ENCODE results near the gene SLC52A1. TPM values are rescaled to one million over a fixed set of nuclear protein-coding genes. Genes with fewer than 3 reads are reported as not detected.
"Not testable (repeated sequence)": the region's sequence is repeated elsewhere in the genome, so short reads cannot be mapped to it uniquely, and the experiment has no call there.

Gene SLC52A1
- not detected in 2 replicates for total RNA-seq (2014; rRNA removed; shearing (Covaris generic))

DNA sequence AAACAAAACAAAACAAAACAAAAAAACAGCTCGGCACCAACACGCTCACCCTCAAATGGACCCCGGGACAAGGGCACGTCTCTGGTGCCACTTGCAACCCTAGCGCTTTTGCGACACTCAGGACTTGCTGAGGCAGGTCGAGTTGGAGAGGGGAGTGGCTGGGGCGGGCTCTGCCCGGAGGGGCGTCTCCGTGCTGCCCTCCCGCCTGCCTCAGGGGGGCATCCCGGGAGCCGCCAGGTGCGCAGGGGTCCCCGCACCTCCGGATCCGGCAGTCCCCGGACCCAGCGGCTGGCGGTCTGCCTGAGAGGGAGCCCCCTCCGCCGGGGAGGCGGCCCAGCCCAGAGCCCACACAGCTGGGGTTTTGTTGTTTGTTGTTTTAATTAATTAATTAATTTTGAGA, at the start of gene SLC52A1:
Gene SLC52A1 (minus strand): TSS at position 112 of the 400 bp plus-strand sequence. CDS start 820 bp downstream, outside the sequence.
- DNase-seq (ENCODE audit: low read depth) = no peak

DNA sequence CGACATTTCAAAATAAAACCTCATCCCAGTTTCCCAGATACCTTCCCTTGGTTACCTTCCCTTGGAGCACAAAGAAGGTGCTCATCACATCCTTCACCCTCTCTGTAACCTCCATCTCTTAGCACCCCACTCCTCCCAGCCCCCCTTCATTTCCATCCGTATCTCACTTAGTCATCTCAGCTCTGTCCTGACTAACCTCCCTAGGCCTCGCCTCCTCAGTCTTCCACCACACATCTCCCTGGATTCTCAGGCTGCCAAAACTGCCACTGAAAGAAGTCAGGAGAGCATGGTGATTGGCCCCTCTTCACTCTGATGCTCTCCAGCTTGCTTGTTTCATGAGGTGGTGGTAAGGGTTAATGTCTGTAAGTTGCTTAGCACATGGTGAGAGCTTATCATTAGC, 45.4 kb upstream of the SLC52A1 start:
- no peak for DNase-seq (ENCODE audit: low read depth)

DNA sequence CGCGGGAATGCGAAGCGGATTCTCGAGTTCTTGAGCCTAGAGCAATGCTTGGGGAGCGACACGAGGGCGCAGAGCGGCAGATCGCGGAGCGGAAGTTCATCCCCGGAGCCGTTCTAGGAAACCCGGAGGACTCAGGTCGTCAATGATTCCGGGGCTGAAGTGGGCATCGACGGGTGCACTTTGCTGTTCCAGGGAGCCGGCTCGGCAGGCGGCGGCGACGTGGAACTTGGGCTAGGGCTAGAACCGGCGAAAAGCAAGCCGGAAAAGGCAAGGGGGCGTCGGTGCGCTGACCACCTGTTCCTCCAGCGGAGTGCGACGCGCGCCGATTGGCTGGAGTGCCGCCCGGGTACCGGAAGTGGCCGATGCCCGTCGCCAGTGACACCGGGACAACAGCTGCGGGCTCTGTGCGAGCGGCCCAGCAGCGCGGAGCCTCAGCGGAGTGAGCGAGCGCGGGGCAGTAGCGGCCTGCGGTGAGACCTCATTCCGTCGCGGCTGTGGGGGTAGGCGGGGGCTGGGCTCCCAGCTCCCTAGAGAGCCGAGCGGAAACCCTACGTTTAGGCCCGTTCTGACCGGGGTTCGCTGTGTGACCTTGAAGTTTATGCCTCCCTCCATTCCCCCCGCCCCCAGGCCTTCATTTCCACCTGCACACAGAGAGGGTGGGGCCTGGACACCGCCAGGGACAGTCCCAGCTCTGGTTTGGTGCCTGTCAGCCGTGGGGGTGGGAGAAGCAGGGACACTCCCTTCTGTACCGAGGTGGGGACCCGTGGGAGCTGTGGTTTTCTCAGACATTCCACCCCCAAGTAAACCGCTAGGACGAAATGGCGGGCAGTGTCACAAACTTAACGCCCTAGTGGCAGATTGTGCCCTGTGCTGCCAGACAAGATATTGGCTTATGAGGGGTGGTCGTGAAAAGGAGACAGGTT, 43.1 kb upstream of the SLC52A1 start, which contains the start of gene ZFP3:
Gene ZFP3 (plus strand): TSS at position 362 of the 923 bp plus-strand sequence. CDS start 13,038 bp downstream, outside the sequence.
- no peak for DNase-seq (ENCODE audit: low read depth)

DNA sequence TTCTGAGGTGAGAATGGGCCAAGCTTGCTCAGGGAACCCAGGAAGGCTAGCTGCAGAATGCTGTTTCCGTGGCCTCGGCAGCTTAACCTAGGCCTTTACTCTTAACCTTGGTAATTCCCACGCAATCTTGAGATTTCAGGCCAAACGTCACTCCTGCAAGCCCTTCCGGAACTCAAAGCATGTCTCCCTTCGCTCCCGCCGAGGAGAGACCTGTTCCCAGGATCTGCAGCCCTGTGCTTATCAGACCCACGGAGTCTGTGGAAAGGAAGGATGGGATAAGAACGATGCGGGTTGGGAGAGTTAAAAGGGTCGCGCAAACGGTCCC, 42.5 kb upstream of the SLC52A1 start:
- DNase-seq (ENCODE audit: low read depth) = no peak

DNA sequence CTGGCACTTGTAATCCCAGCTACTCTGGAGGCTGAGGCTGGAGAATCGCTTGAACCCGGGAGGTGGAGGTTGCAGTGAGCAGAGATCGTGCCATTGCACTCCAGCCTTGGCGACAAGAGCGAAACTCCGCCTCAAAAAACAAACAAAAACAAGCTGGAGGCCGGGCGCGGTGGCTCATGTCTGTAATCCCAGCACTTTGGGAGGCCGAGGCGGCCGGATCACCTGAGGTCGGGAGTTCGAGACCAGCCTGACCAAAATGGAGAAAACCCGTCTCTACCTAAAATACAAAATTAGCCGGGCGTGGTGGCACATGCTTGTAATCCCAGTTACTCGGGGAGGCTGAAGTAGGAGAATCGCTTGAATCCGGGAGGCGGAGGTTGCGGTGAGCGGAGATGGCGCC, 42.0 kb upstream of the SLC52A1 start:
- not testable (repeated sequence) for DNase-seq (ENCODE audit: low read depth)

DNA sequence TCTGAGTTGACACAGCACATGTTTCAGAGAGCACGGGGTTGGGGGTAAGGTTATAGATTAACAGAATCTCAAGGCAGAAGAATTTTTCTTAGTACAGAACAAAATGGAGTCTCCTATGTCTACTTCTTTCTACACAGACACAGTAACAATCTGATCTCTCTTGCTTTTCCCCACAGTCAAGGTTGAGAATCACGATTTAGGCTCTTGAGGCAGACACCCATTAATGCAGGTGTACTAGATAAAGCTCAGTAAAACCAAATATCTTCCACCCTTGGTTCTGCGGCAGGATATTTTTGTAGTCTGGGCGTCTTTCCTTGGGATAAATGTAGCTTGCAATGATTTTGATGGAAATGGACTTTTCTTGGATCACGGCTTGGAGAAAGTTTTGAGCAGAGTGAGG, 40.2 kb upstream of the SLC52A1 start:
- DNase-seq (ENCODE audit: low read depth) = not testable (repeated sequence)

DNA sequence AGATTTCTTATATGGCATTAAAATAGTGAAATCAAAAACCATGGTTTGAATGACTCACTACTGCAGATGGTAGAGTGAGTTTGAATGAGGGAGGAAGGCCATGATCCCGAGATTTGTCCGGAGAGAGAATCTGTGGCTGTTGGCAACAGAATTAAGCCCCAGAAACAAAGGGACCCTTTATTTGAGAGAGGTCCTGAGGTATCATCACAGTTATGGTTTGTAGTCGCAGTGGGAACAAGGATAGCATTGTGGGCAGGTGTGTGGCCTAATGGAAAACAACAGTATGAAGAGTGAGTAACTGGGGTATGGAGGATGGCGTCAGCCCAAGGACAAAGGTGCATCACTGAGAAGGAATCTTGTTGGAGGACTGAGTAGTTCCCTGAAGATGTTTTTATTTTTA, 34.5 kb upstream of the SLC52A1 start:
- no peak for DNase-seq (ENCODE audit: low read depth)

DNA sequence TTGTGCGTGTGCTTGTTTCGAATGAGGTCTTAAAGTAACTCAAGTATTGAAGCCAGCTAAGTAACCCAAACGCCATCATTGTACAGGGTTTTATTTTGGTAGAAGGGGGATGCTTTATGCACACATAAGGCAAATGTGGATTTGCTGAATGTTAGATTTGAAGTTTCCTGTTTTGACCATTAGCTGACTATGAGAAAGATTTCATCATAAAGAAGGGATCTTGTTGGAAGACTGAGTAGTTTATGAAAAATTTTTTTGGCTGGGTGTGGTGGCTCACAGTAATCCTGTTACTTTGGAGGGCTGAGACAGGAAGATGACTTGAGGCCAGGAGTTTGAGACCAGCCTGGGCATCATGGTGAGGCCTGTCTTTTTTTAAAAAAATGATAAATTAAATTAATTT, 33.0 kb upstream of the SLC52A1 start:
- DNase-seq (ENCODE audit: low read depth) = no peak

DNA sequence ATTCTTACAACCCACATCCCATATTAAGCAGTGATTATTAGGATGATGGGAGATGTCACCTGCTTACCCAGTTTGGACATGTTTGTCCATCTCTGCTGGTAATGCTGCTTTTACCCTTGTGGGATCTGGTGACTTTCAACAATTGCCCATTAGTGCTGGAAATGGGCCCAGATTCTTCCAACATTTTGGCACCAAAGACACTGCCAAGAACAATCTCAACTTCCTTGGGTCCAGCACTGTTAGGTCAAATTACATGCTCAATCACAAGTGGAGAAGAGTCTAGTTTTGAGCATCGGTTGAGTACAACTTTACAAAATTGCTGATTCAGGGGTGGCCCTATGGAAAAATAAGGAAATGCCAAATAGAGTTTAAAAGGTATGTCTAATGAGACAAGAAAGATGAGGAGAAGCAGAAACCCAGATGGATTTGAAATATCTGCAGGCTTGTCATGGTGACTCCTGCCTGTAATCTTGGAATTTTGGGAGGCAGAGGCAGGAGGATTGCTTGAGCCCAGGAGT, 30.1 kb upstream of the SLC52A1 start:
- DNase-seq (ENCODE audit: low read depth) = no peak

DNA sequence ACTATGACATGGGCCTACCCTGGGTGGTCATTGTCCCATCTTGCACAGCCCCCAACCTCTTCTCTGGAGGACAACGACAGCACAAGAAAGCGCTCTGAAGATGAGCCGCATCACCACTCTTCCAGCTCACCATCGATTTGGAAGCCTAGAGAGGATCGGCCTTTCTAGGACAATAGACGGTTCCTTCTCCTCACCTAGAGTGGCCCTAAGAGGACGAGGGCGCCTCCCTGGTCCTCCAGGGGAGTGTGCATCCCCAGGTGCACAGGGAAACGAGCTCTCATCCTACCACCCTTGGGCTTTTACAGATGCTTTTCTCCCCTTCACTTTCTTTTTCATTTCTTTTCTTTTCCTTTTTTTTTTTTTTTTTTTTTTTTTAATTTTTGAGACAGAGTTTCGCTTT, 20.3 kb upstream of the SLC52A1 start:
- no peak for DNase-seq (ENCODE audit: low read depth)

DNA sequence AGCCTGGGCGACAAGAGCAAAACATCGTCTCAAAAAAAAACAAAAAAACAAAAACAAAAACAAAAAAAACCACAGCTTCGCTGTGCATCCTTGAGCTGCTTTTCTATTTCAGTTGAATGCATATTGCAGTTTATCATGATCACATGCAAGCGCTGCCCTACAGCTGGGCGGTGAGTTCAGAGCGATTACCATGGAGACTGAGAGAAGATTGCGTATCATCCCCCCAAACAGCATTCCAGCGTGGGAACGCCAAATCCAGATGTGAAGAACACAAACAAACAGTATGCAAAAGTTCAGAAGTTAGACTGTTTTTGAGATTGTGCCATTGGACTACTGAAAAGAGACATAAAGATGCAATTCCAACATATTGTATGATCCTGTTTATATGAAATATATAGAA, 15.1 kb upstream of the SLC52A1 start:
- no peak for DNase-seq (ENCODE audit: low read depth)

DNA sequence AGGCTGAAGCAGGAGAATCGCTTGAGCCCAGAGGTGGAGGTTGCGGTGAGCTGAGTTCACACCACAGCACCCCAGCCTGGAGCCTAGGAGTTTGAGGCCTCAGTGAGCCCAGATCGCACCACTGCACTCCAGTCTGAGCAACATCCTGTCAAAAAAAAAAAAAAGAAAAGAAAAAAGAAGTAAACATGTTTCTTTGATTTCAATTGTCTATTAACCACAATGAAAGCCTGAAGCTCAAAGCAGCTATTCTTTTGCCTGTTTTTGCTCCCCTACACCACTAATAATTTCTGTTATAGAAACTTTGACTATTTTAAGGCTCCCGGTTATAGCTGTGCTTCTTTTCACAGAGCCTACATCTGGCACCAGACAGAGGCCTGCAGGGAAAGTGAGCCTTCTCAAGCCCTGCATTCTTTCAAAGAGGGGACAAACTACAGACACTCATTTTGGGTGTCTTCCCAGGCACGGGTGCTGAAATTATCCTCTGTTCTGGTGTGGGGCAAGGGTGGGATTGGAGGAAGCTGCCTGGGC, 14.2 kb upstream of the SLC52A1 start:
- DNase-seq (ENCODE audit: low read depth) = no peak

DNA sequence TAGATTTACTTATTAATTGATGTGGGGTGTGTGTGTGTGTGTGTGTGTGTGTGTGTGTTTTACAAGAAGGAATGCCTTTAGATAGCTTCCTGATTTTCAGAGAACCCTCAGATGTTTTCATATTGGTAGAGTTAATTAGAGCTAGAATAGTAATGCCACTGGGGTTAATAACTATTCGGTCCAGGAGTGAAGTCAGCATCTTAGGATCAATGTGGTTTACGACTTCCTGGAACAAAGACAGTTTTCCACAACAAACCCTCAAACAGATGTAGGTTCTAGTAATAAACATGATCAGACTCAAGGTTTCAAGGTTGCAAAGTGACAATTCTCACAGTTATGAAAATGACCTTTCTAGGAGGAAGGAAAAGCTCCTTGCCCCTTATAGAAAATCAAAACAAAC, 12.2 kb upstream of the SLC52A1 start:
- no peak for DNase-seq (ENCODE audit: low read depth)

DNA sequence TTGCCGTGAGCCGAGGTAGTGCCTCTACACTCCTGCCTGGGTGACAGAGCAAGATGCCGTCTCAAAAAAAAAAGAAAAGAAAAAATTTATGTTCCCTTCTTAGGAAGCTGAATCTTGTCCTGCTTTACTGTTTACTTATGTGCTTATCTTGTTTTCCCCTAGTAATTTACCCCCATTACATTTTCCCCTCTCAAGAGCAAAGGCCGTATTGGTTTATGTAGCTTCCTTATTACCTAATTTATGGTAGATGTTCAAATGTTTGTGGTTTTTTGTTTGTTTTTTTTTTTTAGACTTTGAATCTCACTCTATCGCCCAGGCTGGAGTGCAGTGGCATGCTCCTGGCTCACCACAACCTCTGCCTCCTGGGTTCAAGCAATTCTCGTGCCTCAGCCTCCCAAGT, 10.3 kb upstream of the SLC52A1 start:
- DNase-seq (ENCODE audit: low read depth) = no peak

DNA sequence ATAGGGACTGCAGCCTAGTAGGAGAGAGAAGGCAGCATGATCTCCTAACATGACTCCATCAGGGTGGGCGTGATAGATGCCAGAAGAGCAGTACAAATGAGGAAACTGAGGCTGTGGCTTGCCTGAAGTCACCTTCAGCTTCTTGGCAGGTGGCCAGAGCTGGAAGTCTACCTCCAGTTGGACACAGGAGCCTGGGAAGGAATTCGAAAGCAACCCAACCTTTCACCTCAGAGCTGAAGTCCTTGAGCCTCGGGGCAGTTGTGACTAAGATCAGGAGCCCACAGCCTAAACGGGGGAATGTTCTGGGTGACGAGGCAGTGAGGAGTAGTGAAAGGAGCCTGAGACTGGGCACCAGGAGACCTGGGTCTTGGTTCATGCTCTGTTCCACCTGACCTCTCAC, 9.4 kb upstream of the SLC52A1 start:
- DNase-seq (ENCODE audit: low read depth) = no peak

DNA sequence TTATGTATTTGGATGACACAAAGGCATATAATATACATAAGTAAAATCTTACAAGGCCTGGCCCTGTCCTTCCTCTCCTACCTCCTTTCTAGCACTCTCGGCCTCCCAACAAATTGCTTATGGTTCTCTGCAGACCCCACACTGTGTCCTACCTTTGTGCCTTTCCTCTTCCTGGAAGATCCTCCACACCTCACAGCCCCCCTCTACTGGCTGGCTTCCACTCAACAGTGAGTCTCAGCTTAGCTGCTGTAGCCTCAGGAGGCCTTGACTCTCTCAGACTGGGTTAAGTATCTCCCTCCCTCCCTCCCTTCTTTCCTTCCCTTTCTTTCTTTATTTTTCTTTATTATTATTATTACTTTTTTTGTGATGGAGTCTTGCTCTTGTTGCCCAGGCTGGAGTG, 8.3 kb upstream of the SLC52A1 start:
- DNase-seq (ENCODE audit: low read depth) = no peak

DNA sequence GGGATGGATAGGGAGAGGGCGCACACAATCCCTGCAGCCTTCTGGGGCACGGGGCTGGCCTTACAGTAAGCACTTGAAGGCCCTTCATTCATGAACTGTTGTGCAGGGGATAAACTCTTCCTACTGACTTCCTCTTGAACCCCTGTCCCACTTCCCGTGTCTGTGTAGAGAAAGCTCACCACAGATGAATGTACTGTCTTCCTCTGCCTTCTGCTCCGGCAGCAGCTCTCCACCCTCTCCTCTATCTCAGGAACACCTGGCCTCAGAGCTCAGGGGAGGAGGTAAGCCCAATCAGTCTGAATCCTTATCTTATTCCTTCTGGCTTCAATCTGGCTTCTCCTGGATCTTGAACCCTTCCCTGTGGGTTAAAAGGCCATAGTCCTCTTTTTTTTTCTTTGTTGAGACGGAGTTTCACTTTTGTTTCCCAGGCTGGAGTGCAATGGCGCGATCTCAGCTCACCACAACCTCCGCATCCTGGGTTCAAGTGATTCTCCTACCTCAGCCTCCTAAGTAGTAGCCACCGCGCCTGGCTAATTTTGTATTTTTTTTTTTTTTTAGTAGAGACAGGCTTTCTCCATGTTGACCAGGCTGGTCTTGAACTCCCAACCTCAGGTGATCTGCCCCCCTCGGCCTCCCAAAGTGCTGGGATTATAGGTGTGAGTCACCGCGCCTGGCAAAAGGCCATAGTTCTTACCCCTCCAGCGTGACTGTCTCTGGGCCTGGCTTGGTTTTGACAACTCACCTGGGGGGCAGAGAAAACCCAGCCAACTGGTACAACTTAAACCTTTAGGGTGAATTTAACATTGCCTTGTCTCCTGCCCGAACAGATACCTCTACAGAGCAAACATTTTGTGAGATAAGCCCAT, 7.2 kb upstream of the SLC52A1 start:
- peak; percentile 49 for DNase-seq (ENCODE audit: low read depth)

DNA sequence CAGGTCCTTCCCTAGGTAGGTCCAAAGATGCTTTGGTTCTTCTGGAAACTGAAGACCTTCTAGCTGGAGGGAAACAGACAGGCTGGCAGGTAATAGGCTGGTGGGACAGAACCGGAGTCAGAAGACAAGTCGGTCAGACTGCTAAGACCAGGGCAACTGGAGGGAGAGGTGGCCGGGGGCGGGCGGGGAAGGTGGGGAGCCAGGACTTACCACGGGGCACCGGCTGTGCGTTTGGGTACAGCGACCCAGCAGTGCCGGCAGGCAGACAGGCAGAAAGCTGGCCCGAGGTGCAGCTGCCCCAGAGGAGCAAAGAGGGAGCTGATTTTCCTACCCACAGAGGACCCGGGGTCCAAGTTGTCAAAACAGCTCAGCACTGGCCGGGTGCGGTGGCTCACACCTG, 575 bp downstream of the SLC52A1 start:
- DNase-seq (ENCODE audit: low read depth) = no peak

DNA sequence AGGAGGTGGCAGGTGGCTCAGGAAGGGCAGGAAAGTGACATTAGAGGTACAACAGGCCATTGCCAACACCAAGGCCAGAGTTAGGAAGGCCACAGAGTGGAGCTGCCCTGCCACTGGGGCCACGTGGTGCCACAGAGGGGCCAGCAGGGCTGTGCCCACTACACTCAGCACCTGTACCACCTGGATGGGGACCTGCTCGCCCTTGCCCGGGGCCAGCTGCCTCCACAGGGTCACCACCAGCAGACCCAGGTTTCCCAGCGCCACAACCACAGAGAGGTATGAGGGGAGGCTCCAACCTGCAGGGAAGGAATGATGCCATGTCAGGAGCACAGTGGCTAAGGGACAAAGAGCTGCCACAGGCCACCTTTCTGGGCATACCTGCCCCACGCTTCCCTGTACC, 1.2 kb downstream of the SLC52A1 start:
- DNase-seq (ENCODE audit: low read depth) = no peak

DNA sequence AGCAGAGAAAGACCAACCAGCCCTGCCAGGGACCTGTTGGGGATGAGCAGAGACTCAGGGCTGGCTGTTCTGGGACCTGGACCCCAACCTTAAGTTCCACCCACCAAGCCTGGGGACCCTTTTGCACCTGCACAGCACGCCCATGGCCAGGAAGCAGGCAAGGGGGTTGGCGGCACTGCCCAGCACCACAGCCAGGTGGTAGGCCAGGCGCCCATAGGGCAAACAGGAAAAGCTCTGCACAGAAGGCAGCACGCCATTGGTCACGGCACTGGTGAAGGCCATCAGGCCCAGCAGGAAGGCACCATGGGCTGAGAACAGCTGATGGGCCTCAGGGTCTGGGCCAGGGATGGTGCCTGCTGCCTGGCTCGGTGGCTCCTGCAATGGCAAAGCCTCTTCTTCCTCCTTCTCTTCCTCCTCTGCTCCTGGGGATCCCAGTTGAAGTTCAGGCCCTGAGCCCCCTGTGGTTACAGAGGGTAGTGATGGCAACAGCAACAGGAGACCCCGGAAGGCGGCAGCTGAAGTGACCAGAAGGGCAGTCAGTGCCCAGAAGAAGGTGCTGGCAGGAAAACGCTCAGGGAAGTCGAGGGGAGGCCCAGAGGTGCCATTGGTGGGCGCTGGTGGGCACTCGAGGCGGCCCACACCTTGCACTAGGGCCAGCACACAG, 1.7 kb downstream of the SLC52A1 start:
- DNase-seq (ENCODE audit: low read depth) = no peak

DNA sequence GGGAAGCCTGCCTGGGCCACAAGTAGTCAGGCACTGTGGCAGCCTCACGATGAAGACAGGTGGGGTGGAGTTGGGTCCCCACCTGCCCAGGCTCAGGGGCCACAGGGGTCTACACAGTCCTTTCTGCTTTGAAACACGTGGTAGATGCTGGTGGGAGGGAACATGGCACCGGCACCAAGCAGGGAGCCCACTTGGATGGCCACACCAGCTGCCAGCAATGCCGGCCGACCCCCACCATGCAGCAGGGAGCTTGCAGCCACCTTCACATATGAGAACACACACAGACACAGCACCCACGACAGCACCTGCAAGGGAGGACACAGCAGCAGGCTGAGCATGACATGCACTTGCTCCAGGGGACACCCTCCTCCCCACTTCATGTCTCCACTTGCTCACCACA, 2.4 kb downstream of the SLC52A1 start:
- no peak for DNase-seq (ENCODE audit: low read depth)
